ENCODE data around the gene ARAP1.

- TF ChIP-seq, protein P1, sequence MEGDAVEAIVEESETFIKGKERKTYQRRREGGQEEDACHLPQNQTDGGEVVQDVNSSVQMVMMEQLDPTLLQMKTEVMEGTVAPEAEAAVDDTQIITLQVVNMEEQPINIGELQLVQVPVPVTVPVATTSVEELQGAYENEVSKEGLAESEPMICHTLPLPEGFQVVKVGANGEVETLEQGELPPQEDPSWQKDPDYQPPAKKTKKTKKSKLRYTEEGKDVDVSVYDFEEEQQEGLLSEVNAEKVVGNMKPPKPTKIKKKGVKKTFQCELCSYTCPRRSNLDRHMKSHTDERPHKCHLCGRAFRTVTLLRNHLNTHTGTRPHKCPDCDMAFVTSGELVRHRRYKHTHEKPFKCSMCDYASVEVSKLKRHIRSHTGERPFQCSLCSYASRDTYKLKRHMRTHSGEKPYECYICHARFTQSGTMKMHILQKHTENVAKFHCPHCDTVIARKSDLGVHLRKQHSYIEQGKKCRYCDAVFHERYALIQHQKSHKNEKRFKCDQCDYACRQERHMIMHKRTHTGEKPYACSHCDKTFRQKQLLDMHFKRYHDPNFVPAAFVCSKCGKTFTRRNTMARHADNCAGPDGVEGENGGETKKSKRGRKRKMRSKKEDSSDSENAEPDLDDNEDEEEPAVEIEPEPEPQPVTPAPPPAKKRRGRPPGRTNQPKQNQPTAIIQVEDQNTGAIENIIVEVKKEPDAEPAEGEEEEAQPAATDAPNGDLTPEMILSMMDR (IDR thresholded peaks at IDR 0.05; ENCODE audit: poor library complexity, severe bottlenecking) = no peak
- TF ChIP-seq EP300 (conservative IDR thresholded peaks at IDR 0.05; ENCODE audit: poor library complexity, severe bottlenecking) (no peak), TAF1 (IDR thresholded peaks at IDR 0.05; ENCODE audit: low read depth) (no peak), MXI1 (conservative IDR thresholded peaks at IDR 0.05; ENCODE audit: poor library complexity, severe bottlenecking) (no peak), EZH2 (IDR thresholded peaks at IDR 0.05; ENCODE audit: borderline replicate concordance, insufficient read depth, low read length, poor library complexity, severe bottlenecking) (no peak), SMC3 (conservative IDR thresholded peaks at IDR 0.05; ENCODE audit: poor library complexity) (no peak), RAD21 (conservative IDR thresholded peaks at IDR 0.05) (no peak), REST (IDR thresholded peaks at IDR 0.05; ENCODE audit: borderline replicate concordance) (no peak), POLR2AphosphoS5 (IDR thresholded peaks at IDR 0.05) (no peak)
Measured at GRCh38 chr11:72658989-72659640, 93.1 kb downstream of the ARAP1 start.

Data from neural cell (in vitro differentiated cells).